ENCODE results near the gene COL21A1. TPM values are rescaled to one million over a fixed set of nuclear protein-coding genes. Genes with fewer than 3 reads are reported as not detected.

The COL21A1 gene
- total and polyA plus RNA-seq, 2 of the 4 experiments (the other 2 are of a cell fraction): 0.05 TPM; not detected in 1

DNA sequence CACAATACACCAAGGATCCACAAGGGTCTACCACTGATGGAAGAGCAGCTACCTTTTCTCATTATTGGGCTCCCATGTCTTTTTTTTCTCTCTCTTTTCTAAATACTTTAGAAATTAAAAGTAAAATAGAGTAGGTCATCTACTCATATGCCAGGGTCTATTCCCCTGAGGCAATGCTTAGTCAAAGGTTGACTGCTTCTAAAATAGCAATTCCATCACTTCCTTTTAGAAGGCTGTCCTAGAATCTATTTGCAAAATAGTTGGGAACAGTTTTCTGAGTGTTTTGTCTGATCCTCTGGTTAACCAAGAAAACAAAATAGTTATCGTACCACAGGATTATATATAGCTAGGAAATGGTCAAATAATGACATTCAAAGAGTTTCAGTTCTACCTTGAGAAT lies 174.1 kb downstream of the COL21A1 start:
- H3K27ac ChIP-seq (ENCODE audit: insufficient read depth, low read length): no peak overlapping the region
- H4K91ac ChIP-seq (ENCODE audit: insufficient read depth, low read depth, low read length): no peak overlapping the region
- no peaks in the 10 kb centered on the region for H3K27me3 ChIP-seq (ENCODE audit: control insufficient read depth, insufficient read depth, low read length)
- H3K14ac ChIP-seq (replicated peaks; ENCODE audit: low read depth, low read length): no peak overlapping the region
- DNase-seq: no peak
- H4K5ac ChIP-seq (ENCODE audit: low read depth, low read length): no peak overlapping the region
- no peak overlapping the region for H2BK15ac ChIP-seq (ENCODE audit: low read depth, low read length)
- TF ChIP-seq SMC3 (IDR thresholded peaks at IDR 0.05; ENCODE audit: low read depth, low read length): no peak
- no peak for TF ChIP-seq CEBPB (IDR thresholded peaks at IDR 0.05; ENCODE audit: low read depth, low read length)
- TF ChIP-seq RAD21 (IDR thresholded peaks at IDR 0.05; ENCODE audit: low read length): no peak
- no peak for TF ChIP-seq CHD1 (IDR thresholded peaks at IDR 0.05; ENCODE audit: low read depth, low read length)
- TF ChIP-seq RCOR1 (IDR thresholded peaks at IDR 0.05; ENCODE audit: insufficient replicate concordance, low read length): no peak
- TF ChIP-seq NFE2L2 (IDR thresholded peaks at IDR 0.05; ENCODE audit: low read depth, low read length): no peak
- TF ChIP-seq, protein P1, sequence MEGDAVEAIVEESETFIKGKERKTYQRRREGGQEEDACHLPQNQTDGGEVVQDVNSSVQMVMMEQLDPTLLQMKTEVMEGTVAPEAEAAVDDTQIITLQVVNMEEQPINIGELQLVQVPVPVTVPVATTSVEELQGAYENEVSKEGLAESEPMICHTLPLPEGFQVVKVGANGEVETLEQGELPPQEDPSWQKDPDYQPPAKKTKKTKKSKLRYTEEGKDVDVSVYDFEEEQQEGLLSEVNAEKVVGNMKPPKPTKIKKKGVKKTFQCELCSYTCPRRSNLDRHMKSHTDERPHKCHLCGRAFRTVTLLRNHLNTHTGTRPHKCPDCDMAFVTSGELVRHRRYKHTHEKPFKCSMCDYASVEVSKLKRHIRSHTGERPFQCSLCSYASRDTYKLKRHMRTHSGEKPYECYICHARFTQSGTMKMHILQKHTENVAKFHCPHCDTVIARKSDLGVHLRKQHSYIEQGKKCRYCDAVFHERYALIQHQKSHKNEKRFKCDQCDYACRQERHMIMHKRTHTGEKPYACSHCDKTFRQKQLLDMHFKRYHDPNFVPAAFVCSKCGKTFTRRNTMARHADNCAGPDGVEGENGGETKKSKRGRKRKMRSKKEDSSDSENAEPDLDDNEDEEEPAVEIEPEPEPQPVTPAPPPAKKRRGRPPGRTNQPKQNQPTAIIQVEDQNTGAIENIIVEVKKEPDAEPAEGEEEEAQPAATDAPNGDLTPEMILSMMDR (conservative IDR thresholded peaks at IDR 0.05; ENCODE audit: low read depth, low read length): no peak
- no peak for TF ChIP-seq POLR2A (IDR thresholded peaks at IDR 0.05; ENCODE audit: low read depth, low read length)
- TF ChIP-seq MAZ (IDR thresholded peaks at IDR 0.05; ENCODE audit: borderline replicate concordance, low read depth, low read length): no peak
- TF ChIP-seq MXI1 (IDR thresholded peaks at IDR 0.05; ENCODE audit: borderline replicate concordance, low read depth, low read length): no peak
- no peak for TF ChIP-seq FOS (IDR thresholded peaks at IDR 0.05; ENCODE audit: low read depth, low read length)
- TF ChIP-seq, protein P2, sequence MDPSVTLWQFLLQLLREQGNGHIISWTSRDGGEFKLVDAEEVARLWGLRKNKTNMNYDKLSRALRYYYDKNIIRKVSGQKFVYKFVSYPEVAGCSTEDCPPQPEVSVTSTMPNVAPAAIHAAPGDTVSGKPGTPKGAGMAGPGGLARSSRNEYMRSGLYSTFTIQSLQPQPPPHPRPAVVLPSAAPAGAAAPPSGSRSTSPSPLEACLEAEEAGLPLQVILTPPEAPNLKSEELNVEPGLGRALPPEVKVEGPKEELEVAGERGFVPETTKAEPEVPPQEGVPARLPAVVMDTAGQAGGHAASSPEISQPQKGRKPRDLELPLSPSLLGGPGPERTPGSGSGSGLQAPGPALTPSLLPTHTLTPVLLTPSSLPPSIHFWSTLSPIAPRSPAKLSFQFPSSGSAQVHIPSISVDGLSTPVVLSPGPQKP (IDR thresholded peaks at IDR 0.05; ENCODE audit: borderline replicate concordance, low read depth, low read length): no peak
- no peak for TF ChIP-seq BHLHE40 (IDR thresholded peaks at IDR 0.05; ENCODE audit: low read depth, low read length)
- no peak for TF ChIP-seq RFX5 (IDR thresholded peaks at IDR 0.05; ENCODE audit: low read depth, low read length)
- TF ChIP-seq, protein P3, sequence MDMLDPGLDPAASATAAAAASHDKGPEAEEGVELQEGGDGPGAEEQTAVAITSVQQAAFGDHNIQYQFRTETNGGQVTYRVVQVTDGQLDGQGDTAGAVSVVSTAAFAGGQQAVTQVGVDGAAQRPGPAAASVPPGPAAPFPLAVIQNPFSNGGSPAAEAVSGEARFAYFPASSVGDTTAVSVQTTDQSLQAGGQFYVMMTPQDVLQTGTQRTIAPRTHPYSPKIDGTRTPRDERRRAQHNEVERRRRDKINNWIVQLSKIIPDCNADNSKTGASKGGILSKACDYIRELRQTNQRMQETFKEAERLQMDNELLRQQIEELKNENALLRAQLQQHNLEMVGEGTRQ (IDR thresholded peaks at IDR 0.05; ENCODE audit: low read depth, low read length): no peak
- dilution Hi-C loops (cut with HindIII; ENCODE audit: low sequenced_read_pairs, unreplicated experiment) (no loop called here), intact Hi-C loops (cut with micrococcal nuclease) (no loop called here), in situ Hi-C loops (cut with MboI; ENCODE audit: low sequenced_read_pairs) (no loop called here)
- no peaks in the 10 kb centered on the region for H4K20me1 ChIP-seq (ENCODE audit: insufficient read depth, low read length)
- no peak overlapping the region for H3K9ac ChIP-seq (ENCODE audit: low read depth, low read length)
- H3K4me1 ChIP-seq (ENCODE audit: control insufficient read depth, insufficient read depth, low read length): no peaks in the 10 kb centered on the region
- no CpG with 5 or more reads among the region's 1 CpG for WGBS, 2 experiments (ENCODE audit: extremely low coverage in 2 of 2, insufficient read length in 1 of 2)
- no peak overlapping the region for H4K8ac ChIP-seq (ENCODE audit: low read depth in 2 of 2, low read length in 2 of 2)
- no peak overlapping the region for H3K23ac ChIP-seq (ENCODE audit: low read depth, low read length)
- H3K18ac ChIP-seq (ENCODE audit: low read depth, low read length): no peak overlapping the region
- ChIA-PET POLR2A (ENCODE audit: unreplicated experiment) (no interaction called here), CTCF (interaction anchor here (0.6 kb wide), 1 partner anchor 12 kb away, joined by 4 read pairs; no protein-coding TSS in a partner anchor)
- H3K36me3 ChIP-seq (ENCODE audit: control insufficient read depth, insufficient read depth, low read length): no peaks in the 10 kb centered on the region
- no peak overlapping the region for H2AFZ ChIP-seq (replicated peaks; ENCODE audit: low read length, poor library complexity)
- no peak for ATAC-seq (ENCODE audit: low read depth)
- H2BK5ac ChIP-seq (ENCODE audit: low read depth, low read length, poor library complexity, severe bottlenecking): no peak overlapping the region
- no peak overlapping the region for H2BK20ac ChIP-seq (ENCODE audit: low read depth, low read length)
- no TSS peak for BruUV-seq (replicated peaks)
- H3K4ac ChIP-seq (ENCODE audit: low read depth, low read length): no peak overlapping the region
- no peak overlapping the region for H2AK9ac ChIP-seq (replicated peaks; ENCODE audit: low read depth, low read length, poor library complexity)
- H3K9me3 ChIP-seq (ENCODE audit: control insufficient read depth, insufficient read depth, low read length): no peaks in the 10 kb centered on the region
- H2BK120ac ChIP-seq (ENCODE audit: low read depth, low read length): no peak overlapping the region
- no peak overlapping the region for H3K4me2 ChIP-seq (ENCODE audit: low read depth, low read length)
- H2AK5ac ChIP-seq (ENCODE audit: low read depth, low read length): no peak overlapping the region
- no peaks in the 10 kb centered on the region for H3K79me1 ChIP-seq (ENCODE audit: low read depth in 1 of 2, low read length in 2 of 2)
- no peak overlapping the region for H3K56ac ChIP-seq (ENCODE audit: extremely low read depth, insufficient read depth, low read length)
- no peaks in the 10 kb centered on the region for H3K9me1 ChIP-seq (ENCODE audit: insufficient read depth, low read length)
- H3K4me3 ChIP-seq (ENCODE audit: insufficient read depth, low read depth, low read length): no peak overlapping the region

All from IMR-90 (cell line).